ENCODE data around the gene CYB5D1.
"Not testable (repeated sequence)": the region's sequence is repeated elsewhere in the genome, so short reads cannot be mapped to it uniquely, and the experiment has no call there.

Gene CYB5D1

GRCh38 chr17:7862692-7863437 is 5.1 kb downstream of the CYB5D1 start:
- H3K18ac ChIP-seq (ENCODE audit: low read depth in 1 of 2, low read length in 2 of 2), result no peak overlapping the region
- WGBS, result 45% methylated on average over 2 of the region's 3 CpGs
- H4K91ac ChIP-seq (ENCODE audit: low read length), result no peak overlapping the region
- H3K4ac ChIP-seq (ENCODE audit: low read depth in 1 of 2, low read length in 2 of 2), result no peak overlapping the region
- H3K14ac ChIP-seq (ENCODE audit: low read length in 2 of 2), result no peak overlapping the region
- no peak overlapping the region for H2AFZ ChIP-seq (ENCODE audit: low read depth, low read length)
- no peak overlapping the region for H2BK15ac ChIP-seq (ENCODE audit: low read depth, poor library complexity, severe bottlenecking)
- H3K27me3 ChIP-seq (ENCODE audit: control insufficient read depth in 1 of 2, insufficient read depth in 1 of 2, low read length in 2 of 2), result no peaks in the 10 kb centered on the region
- peaks cover 46% of the 10 kb centered on the region for H3K79me1 ChIP-seq (replicated peaks; ENCODE audit: low read length, poor library complexity, severe bottlenecking)
- DNase-seq, result peak; percentile 67
- H2BK12ac ChIP-seq (ENCODE audit: low read length in 2 of 2), result no peak overlapping the region
- H3K4me1 ChIP-seq (ENCODE audit: control insufficient read depth, insufficient read depth, low read depth, low read length), result peaks cover 5% of the 10 kb centered on the region
- H3K23ac ChIP-seq (ENCODE audit: low read length in 2 of 2), result no peak overlapping the region
- no peak overlapping the region for H2BK5ac ChIP-seq (ENCODE audit: low read depth, low read length, poor library complexity, severe bottlenecking)
- no peak overlapping the region for H4K8ac ChIP-seq (ENCODE audit: low read length)
- peaks cover 5 to 44% of the 10 kb centered on the region in 2 experiments for H3K36me3 ChIP-seq (ENCODE audit: control insufficient read depth in 1 of 2, insufficient read depth in 2 of 2, low read depth in 1 of 2, low read length in 2 of 2)
- H3K9me3 ChIP-seq (ENCODE audit: control insufficient read depth, low read length), result no peaks in the 10 kb centered on the region
- H3K9ac ChIP-seq (ENCODE audit: low read length), result peak overlapping the region; percentile 26
- no peak overlapping the region for H2AK5ac ChIP-seq (ENCODE audit: low read length, severe bottlenecking)
- H2BK120ac ChIP-seq (ENCODE audit: low read depth, low read length), result no peak overlapping the region
- H3K4me2 ChIP-seq (ENCODE audit: low read length, poor library complexity, severe bottlenecking), result no peak overlapping the region
- H3K27ac ChIP-seq (ENCODE audit: low read length, poor library complexity, severe bottlenecking), result no peak overlapping the region
- H3K4me3 ChIP-seq (ENCODE audit: insufficient read depth in 1 of 2, low read depth in 1 of 2, low read length in 2 of 2), result no peak overlapping the region

- H2BK15ac ChIP-seq (ENCODE audit: low read depth, poor library complexity, severe bottlenecking); H2AFZ ChIP-seq (ENCODE audit: low read depth, low read length); H3K27ac ChIP-seq (ENCODE audit: low read length, poor library complexity, severe bottlenecking); H3K27me3 ChIP-seq (ENCODE audit: control insufficient read depth in 1 of 2, insufficient read depth in 1 of 2, low read length in 2 of 2); H3K4me2 ChIP-seq (ENCODE audit: low read length, poor library complexity, severe bottlenecking); H3K9ac ChIP-seq (ENCODE audit: low read length); H2BK120ac ChIP-seq (ENCODE audit: low read depth, low read length); H2AK5ac ChIP-seq (ENCODE audit: low read length, severe bottlenecking); H3K23ac ChIP-seq (ENCODE audit: low read length in 2 of 2); H3K4ac ChIP-seq (ENCODE audit: low read depth in 1 of 2, low read length in 2 of 2); H2BK12ac ChIP-seq (ENCODE audit: low read length in 2 of 2); H3K4me3 ChIP-seq (ENCODE audit: insufficient read depth in 1 of 2, low read depth in 1 of 2, low read length in 2 of 2); H3K18ac ChIP-seq (ENCODE audit: low read depth in 1 of 2, low read length in 2 of 2); H3K14ac ChIP-seq (ENCODE audit: low read length in 2 of 2); H3K4me1 ChIP-seq (ENCODE audit: control insufficient read depth, insufficient read depth, low read depth, low read length); H4K91ac ChIP-seq (ENCODE audit: low read length); H2BK5ac ChIP-seq (ENCODE audit: low read depth, low read length, poor library complexity, severe bottlenecking); H4K8ac ChIP-seq (ENCODE audit: low read length); H3K9me3 ChIP-seq (ENCODE audit: control insufficient read depth, low read length); DNase-seq: not testable (repeated sequence)
- Histone ChIP-seq H3K36me3 (ENCODE audit: control insufficient read depth in 1 of 2, insufficient read depth in 2 of 2, low read depth in 1 of 2, low read length in 2 of 2) (peaks cover 5 to 42% of the 10 kb centered on the region in 2 experiments), H3K79me1 (replicated peaks; ENCODE audit: low read length, poor library complexity, severe bottlenecking) (peaks cover 41% of the 10 kb centered on the region)
- 89% methylated on average over 5 of the region's 5 CpGs for WGBS
Observed at GRCh38 chr17:7864384-7864783, 6.6 kb downstream of the CYB5D1 start.

GRCh38 chr17:7864995-7865650 is 7.3 kb downstream of the CYB5D1 start:
- Histone ChIP-seq H3K18ac (ENCODE audit: low read depth in 1 of 2, low read length in 2 of 2) (no peak overlapping the region), H3K4me2 (ENCODE audit: low read length, poor library complexity, severe bottlenecking) (no peak overlapping the region), H2BK12ac (ENCODE audit: low read length in 2 of 2) (no peak overlapping the region), H2BK120ac (ENCODE audit: low read depth, low read length) (no peak overlapping the region), H3K4me1 (ENCODE audit: control insufficient read depth, insufficient read depth, low read depth, low read length) (no peaks in the 10 kb centered on the region), H3K4me3 (ENCODE audit: insufficient read depth in 1 of 2, low read depth in 1 of 2, low read length in 2 of 2) (no peak overlapping the region), H3K36me3 (ENCODE audit: control insufficient read depth in 1 of 2, insufficient read depth in 2 of 2, low read depth in 1 of 2, low read length in 2 of 2) (peaks cover 3 to 35% of the 10 kb centered on the region in 2 experiments), H3K79me1 (replicated peaks; ENCODE audit: low read length, poor library complexity, severe bottlenecking) (peaks cover 37% of the 10 kb centered on the region), H4K8ac (ENCODE audit: low read length) (no peak overlapping the region), H2BK15ac (ENCODE audit: low read depth, poor library complexity, severe bottlenecking) (no peak overlapping the region), H3K27ac (ENCODE audit: low read length, poor library complexity, severe bottlenecking) (no peak overlapping the region), H3K23ac (ENCODE audit: low read length in 2 of 2) (no peak overlapping the region), H3K4ac (ENCODE audit: low read depth in 1 of 2, low read length in 2 of 2) (no peak overlapping the region), H3K14ac (ENCODE audit: low read length in 2 of 2) (no peak overlapping the region), H3K9me3 (ENCODE audit: control insufficient read depth, low read length) (no peaks in the 10 kb centered on the region), H2BK5ac (ENCODE audit: low read depth, low read length, poor library complexity, severe bottlenecking) (no peak overlapping the region), H3K9ac (ENCODE audit: low read length) (no peak overlapping the region), H4K91ac (ENCODE audit: low read length) (no peak overlapping the region), H2AFZ (ENCODE audit: low read depth, low read length) (no peak overlapping the region), H2AK5ac (ENCODE audit: low read length, severe bottlenecking) (no peak overlapping the region), H3K27me3 (ENCODE audit: control insufficient read depth in 1 of 2, insufficient read depth in 1 of 2, low read length in 2 of 2) (no peaks in the 10 kb centered on the region)
- WGBS, result 97% methylated on average over 4 of the region's 5 CpGs
- no peak for DNase-seq

GRCh38 chr17:7867881-7868329 is 10.1 kb downstream of the CYB5D1 start:
- no peak overlapping the region for H3K4me2 ChIP-seq (ENCODE audit: low read length, poor library complexity, severe bottlenecking)
- H3K4ac ChIP-seq (ENCODE audit: low read depth in 1 of 2, low read length in 2 of 2), result no peak overlapping the region
- H2AK5ac ChIP-seq (ENCODE audit: low read length, severe bottlenecking), result no peak overlapping the region
- no peak overlapping the region for H4K91ac ChIP-seq (ENCODE audit: low read length)
- H3K18ac ChIP-seq (ENCODE audit: low read depth in 1 of 2, low read length in 2 of 2), result no peak overlapping the region
- no peaks in the 10 kb centered on the region for H3K4me1 ChIP-seq (ENCODE audit: control insufficient read depth, insufficient read depth, low read depth, low read length)
- no peak overlapping the region for H4K8ac ChIP-seq (ENCODE audit: low read length)
- H2BK120ac ChIP-seq (ENCODE audit: low read depth, low read length), result no peak overlapping the region
- H3K36me3 ChIP-seq (ENCODE audit: control insufficient read depth in 1 of 2, insufficient read depth in 2 of 2, low read depth in 1 of 2, low read length in 2 of 2), result peaks cover 5 to 20% of the 10 kb centered on the region in 2 experiments
- no peak overlapping the region for H3K14ac ChIP-seq (ENCODE audit: low read length in 2 of 2)
- H3K4me3 ChIP-seq (ENCODE audit: insufficient read depth in 1 of 2, low read depth in 1 of 2, low read length in 2 of 2), result no peak overlapping the region
- H3K79me1 ChIP-seq (replicated peaks; ENCODE audit: low read length, poor library complexity, severe bottlenecking), result peaks cover 19% of the 10 kb centered on the region
- H2BK5ac ChIP-seq (ENCODE audit: low read depth, low read length, poor library complexity, severe bottlenecking), result no peak overlapping the region
- no peak overlapping the region for H2BK12ac ChIP-seq (ENCODE audit: low read length in 2 of 2)
- H3K23ac ChIP-seq (ENCODE audit: low read length in 2 of 2), result no peak overlapping the region
- H3K9me3 ChIP-seq (ENCODE audit: control insufficient read depth, low read length), result no peaks in the 10 kb centered on the region
- no peak overlapping the region for H2AFZ ChIP-seq (ENCODE audit: low read depth, low read length)
- H3K27me3 ChIP-seq (ENCODE audit: control insufficient read depth in 1 of 2, insufficient read depth in 1 of 2, low read length in 2 of 2), result no peaks in the 10 kb centered on the region
- WGBS, result 96% methylated on average over 5 of the region's 5 CpGs
- no peak for DNase-seq
- no peak overlapping the region for H3K9ac ChIP-seq (ENCODE audit: low read length)
- H3K27ac ChIP-seq (ENCODE audit: low read length, poor library complexity, severe bottlenecking), result no peak overlapping the region
- H2BK15ac ChIP-seq (ENCODE audit: low read depth, poor library complexity, severe bottlenecking), result no peak overlapping the region
